Measurements from ENCODE around the gene WBP11.

GRCh38 chr12:14849661-14850060, 46.4 kb upstream of the WBP11 start:
- TF ChIP-seq POLR2A (IDR thresholded peaks at IDR 0.05) (no peak), CTCF (IDR thresholded peaks at IDR 0.05) (no peak), POLR2AphosphoS5 (IDR thresholded peaks at IDR 0.05) (peak; percentile 40)

All from gastroesophageal sphincter (tissue), 3 donors.